Liver (tissue), 9 donors: Measurements from ENCODE around the gene KATNAL1. TPM values are rescaled to one million over a fixed set of nuclear protein-coding genes. Genes with fewer than 3 reads are reported as not detected.

ENCODE experiments used
- DNase-seq: peaks from one replicate; pipeline ENCODE4 v3.0.0-alpha.2; 2017; ENCODE audit warnings: low spot score
- H3K27ac ChIP-seq, 2 donors: one replicate each; pipeline ENCODE4 v1.7.0; 2013; ENCODE audit warnings: inconsistent platforms in 2 of 2, low read length in 2 of 2, control low read depth in 1 of 2, low read depth in 1 of 2, mild to moderate bottlenecking in 1 of 2
- H3K27me3 ChIP-seq, 4 donors: one replicate each; pipeline versions ENCODE4 v1.6.1 to v1.7.0; 2013; ENCODE audit warnings: low read length in 3 of 4, inconsistent platforms in 1 of 4, mild to moderate bottlenecking in 1 of 4, moderate library complexity in 1 of 4; ENCODE audit not compliant: control insufficient read depth in 4 of 4, insufficient read depth in 4 of 4
- H3K36me3 ChIP-seq, 4 donors: one replicate each; pipeline versions ENCODE4 v1.6.1 to v1.7.0; 2013; ENCODE audit warnings: low read length in 3 of 4, mild to moderate bottlenecking in 3 of 4, low read depth in 1 of 4, moderate library complexity in 1 of 4; ENCODE audit not compliant: control insufficient read depth in 4 of 4, insufficient read depth in 3 of 4
- H3K4me1 ChIP-seq, 4 donors: one replicate each; pipeline versions ENCODE4 v1.6.1 to v1.7.0; 2013; ENCODE audit warnings: low read length in 3 of 4, mild to moderate bottlenecking in 3 of 4, moderate library complexity in 1 of 4; ENCODE audit not compliant: control insufficient read depth in 4 of 4, insufficient read depth in 4 of 4
- H3K4me3 ChIP-seq, 3 donors: one replicate each; pipeline versions ENCODE4 v1.6.1 to v1.7.0; 2013; ENCODE audit warnings: low read length in 3 of 3, control low read depth in 1 of 3, low read depth in 1 of 3, mild to moderate bottlenecking in 1 of 3
- H3K9ac ChIP-seq, 2 donors: one replicate each; pipeline ENCODE4 v1.7.0; 2013; ENCODE audit warnings: low read length in 2 of 2, mild to moderate bottlenecking in 2 of 2, moderate library complexity in 2 of 2, control low read depth in 1 of 2, low read depth in 1 of 2
- H3K9me3 ChIP-seq, 4 donors: one replicate each; pipeline versions ENCODE4 v1.6.1 to v1.7.0; 2013; ENCODE audit warnings: low read length in 3 of 4; ENCODE audit not compliant: control insufficient read depth in 4 of 4
- CTCF ChIP-seq: fragments of 150-350 bp; IDR thresholded peaks from 2 replicates; pipeline ENCODE4 v1.5.1; 2017; ENCODE audit warnings: improper control_type of control experiment, low read depth, low read length; ENCODE audit not compliant: missing input control
- EGR1 ChIP-seq, 2 donors: IDR thresholded peaks; 2 replicates each; pipeline ENCODE4 v1.6.1; 2016 to 2018; ENCODE audit warnings: antibody characterized with exemption in 2 of 2, low read depth in 2 of 2
- FOXA1 ChIP-seq: IDR thresholded peaks from 2 replicates; pipeline ENCODE4 v1.6.1; 2016; ENCODE audit warnings: antibody characterized with exemption
- FOXA2 ChIP-seq: IDR thresholded peaks from 2 replicates; pipeline ENCODE4 v1.6.1; 2016; ENCODE audit warnings: antibody characterized with exemption
- GABPA ChIP-seq, 2 donors: IDR thresholded peaks in 1 of 2; conservative IDR thresholded peaks in 1 of 2; 2 replicates each; pipeline ENCODE4 v1.6.1; 2016; ENCODE audit warnings: antibody characterized with exemption in 2 of 2, mild to moderate bottlenecking in 1 of 2, moderate library complexity in 1 of 2
- HNF4A ChIP-seq, 2 donors: conservative IDR thresholded peaks; 2 replicates each; pipeline ENCODE4 v1.6.1; 2016; ENCODE audit warnings: antibody characterized with exemption in 2 of 2, mild to moderate bottlenecking in 2 of 2
- HNF4G ChIP-seq: IDR thresholded peaks from 2 replicates; pipeline ENCODE4 v1.6.1; 2016; ENCODE audit warnings: antibody characterized with exemption
- JUND ChIP-seq, 2 donors: IDR thresholded peaks; 2 replicates each; pipeline ENCODE4 v1.6.1; 2016; ENCODE audit warnings: antibody characterized with exemption in 2 of 2
- NR2F2 ChIP-seq: IDR thresholded peaks from 2 replicates; pipeline ENCODE4 v1.6.1; 2016; ENCODE audit warnings: antibody characterized with exemption
- RAD21 ChIP-seq, 2 donors: IDR thresholded peaks; 2 replicates each; pipeline ENCODE4 v1.6.1; 2016; ENCODE audit warnings: antibody characterized with exemption in 2 of 2, mild to moderate bottlenecking in 2 of 2
- RXRA ChIP-seq, 2 donors: IDR thresholded peaks; 2 replicates each; pipeline ENCODE4 v1.6.1; 2017 to 2018; ENCODE audit warnings: antibody characterized with exemption in 2 of 2, mild to moderate bottlenecking in 1 of 2
- SP1 ChIP-seq: IDR thresholded peaks from 2 replicates; pipeline ENCODE4 v1.6.1; 2018; ENCODE audit warnings: antibody characterized with exemption, mild to moderate bottlenecking
- TAF1 ChIP-seq: conservative IDR thresholded peaks from 2 replicates; pipeline ENCODE4 v1.6.1; 2016; ENCODE audit warnings: antibody characterized with exemption, mild to moderate bottlenecking
- YY1 ChIP-seq: IDR thresholded peaks from 2 replicates; pipeline ENCODE4 v1.6.1; 2016; ENCODE audit warnings: antibody characterized with exemption, mild to moderate bottlenecking
- WGBS: extraction: QIAGEN DNeasy Blood & Tissue Kit; methylation state at CpG from one replicate; pipeline ENCODE4 v1.1.7; 2013; 5-methylcytosine and 5-hydroxymethylcytosine counted together
- polyA plus RNA-seq, 2 donors: library from polyadenylated mRNA; stranded (reverse) in 1 of 2; unstranded in 1 of 2; fragments of 200-250 nt in 1 of 2; fragments of >200 nt in 1 of 2; fragmentation: Nextera tagmentation in 1 of 2; extraction: Ambion mirVana in 1 of 2; gene quantifications; one replicate each; pipeline versions ENCODE4 v1.2.1 to v1.2.3, GENCODE V29; 2013 to 2015
- total RNA-seq, 2 donors: library from RNA; depleted of rRNA; stranded (reverse); fragments of >200 nt; gene quantifications; one replicate each; pipeline ENCODE4 v1.2.3, GENCODE V29; 2014
- TF ChIP-seq, protein P1 (sequence below): IDR thresholded peaks from 2 replicates; pipeline ENCODE4 v1.6.1; 2016; ENCODE audit warnings: antibody characterized with exemption
- TF ChIP-seq, protein P2 (sequence below): IDR thresholded peaks from 2 replicates; pipeline ENCODE4 v1.6.1; 2016; ENCODE audit warnings: antibody characterized with exemption
- TF ChIP-seq, protein P3 (sequence below): IDR thresholded peaks from 2 replicates; pipeline ENCODE4 v1.6.1; 2016; ENCODE audit warnings: antibody characterized with exemption, mild to moderate bottlenecking
- TF ChIP-seq, protein P4 (sequence below): IDR thresholded peaks from 2 replicates; pipeline ENCODE4 v1.6.1; 2016; ENCODE audit warnings: antibody characterized with exemption
- donor health status: healthy.
- donor health status: healthy.
- donor health status: healthy.
- donor health status: healthy.
- donor health status: healthy.

Gene KATNAL1
- total and polyA plus RNA-seq, 4 donors = 2.7 to 12.8 (median 6.0) TPM

- Histone ChIP-seq H3K9me3 (no peaks in the 10 kb centered on the region), H3K27me3 (no peaks in the 10 kb centered on the region), H3K36me3 (no peaks in the 10 kb centered on the region), H3K4me3 (no peak overlapping the region), H3K9ac (no peak overlapping the region), H3K27ac (no peak overlapping the region), H3K4me1 (no peaks in the 10 kb centered on the region)
- WGBS = 43% methylated on average over 4 of the region's 4 CpGs
- TF ChIP-seq HNF4G (no peak), FOXA2 (no peak), RAD21 (IDR thresholded peaks at IDR 0.05) (no peak), JUND (IDR thresholded peaks at IDR 0.05) (no peak), TAF1 (no peak), CTCF (no peak), EGR1 (IDR thresholded peaks at IDR 0.05; ENCODE audit: low read depth in 2 of 2) (no peak), RXRA (IDR thresholded peaks at IDR 0.05) (no peak), GABPA (IDR thresholded peaks at IDR 0.05 in 1 of 2, conservative IDR thresholded peaks at IDR 0.05 in 1 of 2) (no peak), FOXA1 (no peak), HNF4A (conservative IDR thresholded peaks at IDR 0.05) (no peak), SP1 (no peak), YY1 (no peak), NR2F2 (no peak)
- TF ChIP-seq, protein P1, sequence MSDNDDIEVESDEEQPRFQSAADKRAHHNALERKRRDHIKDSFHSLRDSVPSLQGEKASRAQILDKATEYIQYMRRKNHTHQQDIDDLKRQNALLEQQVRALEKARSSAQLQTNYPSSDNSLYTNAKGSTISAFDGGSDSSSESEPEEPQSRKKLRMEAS = no peak
- TF ChIP-seq, protein P2, sequence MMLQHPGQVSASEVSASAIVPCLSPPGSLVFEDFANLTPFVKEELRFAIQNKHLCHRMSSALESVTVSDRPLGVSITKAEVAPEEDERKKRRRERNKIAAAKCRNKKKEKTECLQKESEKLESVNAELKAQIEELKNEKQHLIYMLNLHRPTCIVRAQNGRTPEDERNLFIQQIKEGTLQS = no peak
- TF ChIP-seq, protein P3, sequence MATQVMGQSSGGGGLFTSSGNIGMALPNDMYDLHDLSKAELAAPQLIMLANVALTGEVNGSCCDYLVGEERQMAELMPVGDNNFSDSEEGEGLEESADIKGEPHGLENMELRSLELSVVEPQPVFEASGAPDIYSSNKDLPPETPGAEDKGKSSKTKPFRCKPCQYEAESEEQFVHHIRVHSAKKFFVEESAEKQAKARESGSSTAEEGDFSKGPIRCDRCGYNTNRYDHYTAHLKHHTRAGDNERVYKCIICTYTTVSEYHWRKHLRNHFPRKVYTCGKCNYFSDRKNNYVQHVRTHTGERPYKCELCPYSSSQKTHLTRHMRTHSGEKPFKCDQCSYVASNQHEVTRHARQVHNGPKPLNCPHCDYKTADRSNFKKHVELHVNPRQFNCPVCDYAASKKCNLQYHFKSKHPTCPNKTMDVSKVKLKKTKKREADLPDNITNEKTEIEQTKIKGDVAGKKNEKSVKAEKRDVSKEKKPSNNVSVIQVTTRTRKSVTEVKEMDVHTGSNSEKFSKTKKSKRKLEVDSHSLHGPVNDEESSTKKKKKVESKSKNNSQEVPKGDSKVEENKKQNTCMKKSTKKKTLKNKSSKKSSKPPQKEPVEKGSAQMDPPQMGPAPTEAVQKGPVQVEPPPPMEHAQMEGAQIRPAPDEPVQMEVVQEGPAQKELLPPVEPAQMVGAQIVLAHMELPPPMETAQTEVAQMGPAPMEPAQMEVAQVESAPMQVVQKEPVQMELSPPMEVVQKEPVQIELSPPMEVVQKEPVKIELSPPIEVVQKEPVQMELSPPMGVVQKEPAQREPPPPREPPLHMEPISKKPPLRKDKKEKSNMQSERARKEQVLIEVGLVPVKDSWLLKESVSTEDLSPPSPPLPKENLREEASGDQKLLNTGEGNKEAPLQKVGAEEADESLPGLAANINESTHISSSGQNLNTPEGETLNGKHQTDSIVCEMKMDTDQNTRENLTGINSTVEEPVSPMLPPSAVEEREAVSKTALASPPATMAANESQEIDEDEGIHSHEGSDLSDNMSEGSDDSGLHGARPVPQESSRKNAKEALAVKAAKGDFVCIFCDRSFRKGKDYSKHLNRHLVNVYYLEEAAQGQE = no peak
- TF ChIP-seq, protein P4, sequence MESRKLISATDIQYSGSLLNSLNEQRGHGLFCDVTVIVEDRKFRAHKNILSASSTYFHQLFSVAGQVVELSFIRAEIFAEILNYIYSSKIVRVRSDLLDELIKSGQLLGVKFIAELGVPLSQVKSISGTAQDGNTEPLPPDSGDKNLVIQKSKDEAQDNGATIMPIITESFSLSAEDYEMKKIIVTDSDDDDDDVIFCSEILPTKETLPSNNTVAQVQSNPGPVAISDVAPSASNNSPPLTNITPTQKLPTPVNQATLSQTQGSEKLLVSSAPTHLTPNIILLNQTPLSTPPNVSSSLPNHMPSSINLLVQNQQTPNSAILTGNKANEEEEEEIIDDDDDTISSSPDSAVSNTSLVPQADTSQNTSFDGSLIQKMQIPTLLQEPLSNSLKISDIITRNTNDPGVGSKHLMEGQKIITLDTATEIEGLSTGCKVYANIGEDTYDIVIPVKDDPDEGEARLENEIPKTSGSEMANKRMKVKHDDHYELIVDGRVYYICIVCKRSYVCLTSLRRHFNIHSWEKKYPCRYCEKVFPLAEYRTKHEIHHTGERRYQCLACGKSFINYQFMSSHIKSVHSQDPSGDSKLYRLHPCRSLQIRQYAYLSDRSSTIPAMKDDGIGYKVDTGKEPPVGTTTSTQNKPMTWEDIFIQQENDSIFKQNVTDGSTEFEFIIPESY = no peak
- no peak for DNase-seq
Measured at GRCh38 chr13:30159446-30159839, 147.9 kb downstream of the KATNAL1 start.
